ENCODE results near the gene PROK1. TPM values are rescaled to one million over a fixed set of nuclear protein-coding genes. Genes with fewer than 3 reads are reported as not detected.

Gene PROK1
- total RNA-seq, 1 experiment from 2014 or later = 0.22 TPM

GRCh38 chr1:110503471-110503870 lies 52.5 kb downstream of the PROK1 start (continued):
- TF ChIP-seq ZBTB33 (IDR thresholded peaks at IDR 0.05; ENCODE audit: extremely low read depth, insufficient replicate concordance, low read length) (no peak), CBX3 (IDR thresholded peaks at IDR 0.05; ENCODE audit: low read depth) (no peak), MAX (IDR thresholded peaks at IDR 0.05) (no peak), POLR2A (IDR thresholded peaks at IDR 0.05; ENCODE audit: borderline replicate concordance, extremely low read depth, insufficient read depth, insufficient read length) (no peak), ELF1 (IDR thresholded peaks at IDR 0.05; ENCODE audit: borderline replicate concordance, low read depth) (no peak), SIN3A (IDR thresholded peaks at IDR 0.05; ENCODE audit: low read depth) (no peak)

- Histone ChIP-seq H3K79me2 (ENCODE audit: insufficient read depth, low read length) (no peaks in the 10 kb centered on the region), H3K4me1 (ENCODE audit: control insufficient read depth in 1 of 2, insufficient read depth in 2 of 2, low read length in 2 of 2) (peaks cover 0 to 6% of the 10 kb centered on the region in 2 experiments; a peak in 2 of 4 replicates), H3K27me3 (ENCODE audit: insufficient read depth, low read length) (no peaks in the 10 kb centered on the region), H3K36me3 (ENCODE audit: control insufficient read depth in 1 of 2, insufficient read depth in 2 of 2, low read length in 2 of 2) (no peaks in the 10 kb centered on the region), H3K9me2 (ENCODE audit: insufficient read depth) (no peaks in the 10 kb centered on the region), H3K4me2 (ENCODE audit: low read length) (no peak overlapping the region), H4K20me1 (ENCODE audit: insufficient read depth) (no peaks in the 10 kb centered on the region), H3K9ac (ENCODE audit: low read length) (no peak overlapping the region), H2AFZ (ENCODE audit: low read depth, low read length, poor library complexity, severe bottlenecking) (no peak overlapping the region), H3K9me3 (ENCODE audit: control insufficient read depth in 1 of 2, insufficient read depth in 1 of 2, low read depth in 1 of 2, low read length in 2 of 2) (no peaks in the 10 kb centered on the region), H3K4me3 (replicated peaks in 1 of 2; ENCODE audit: low read depth in 1 of 2, low read length in 2 of 2) (no peak overlapping the region), H3K27ac (ENCODE audit: low read depth, low read length) (no peak overlapping the region)
- ChIA-PET CTCF (no interaction called here), POLR2A (no interaction called here), RAD21 (ENCODE audit: low non-redundant PET in 1 of 2, low total read pairs in 2 of 2, uncharacterized antibody in 2 of 2, unreplicated experiment in 2 of 2) (no interaction called here)
- DNase-seq (ENCODE audit: low read depth, low spot score) = no peak
- intact Hi-C loops (cut with micrococcal nuclease) = no loop called here
- TF ChIP-seq CBX3 (IDR thresholded peaks at IDR 0.05; ENCODE audit: low read depth) (no peak), MAX (IDR thresholded peaks at IDR 0.05) (no peak), POLR2AphosphoS5 (IDR thresholded peaks at IDR 0.05; ENCODE audit: low read depth, low read length) (no peak), EZH2 (IDR thresholded peaks at IDR 0.05) (no peak), SP1 (IDR thresholded peaks at IDR 0.05; ENCODE audit: low read depth) (no peak), ZFX (IDR thresholded peaks at IDR 0.05) (no peak), CTCF (IDR thresholded peaks at IDR 0.05 in 2 of 3, conservative IDR thresholded peaks at IDR 0.05 in 1 of 3; ENCODE audit: borderline replicate concordance in 1 of 3, insufficient read depth in 1 of 3, low read depth in 2 of 3, low read length in 2 of 3) (no peak), ZBTB33 (IDR thresholded peaks at IDR 0.05; ENCODE audit: extremely low read depth, insufficient replicate concordance, low read length) (no peak), ATF3 (IDR thresholded peaks at IDR 0.05) (no peak), REST (IDR thresholded peaks at IDR 0.05; ENCODE audit: low read depth) (no peak), FOSL1 (IDR thresholded peaks at IDR 0.05; ENCODE audit: low read depth) (no peak)
- no peak for ATAC-seq
- no TSS peak for BruUV-seq (replicated peaks)
These were observed 53.3 kb downstream of the PROK1 start for GRCh38 chr1:110504226-110504625.

All from HCT116 (cell line).